DMS114 treated with DMSO at 0.1 percent for 48 hours (cell line): ENCODE measurements around the gene OSTM1.
A peak's percentile ranks its signal among the peaks of the same experiment; 100 is the strongest.

ENCODE experiments used
- DNase-seq: peaks from one replicate; lab custom pipeline; 2025; ENCODE audit not compliant: unreplicated experiment; lab: John Stamatoyannopoulos, UW

Gene OSTM1, protein sequence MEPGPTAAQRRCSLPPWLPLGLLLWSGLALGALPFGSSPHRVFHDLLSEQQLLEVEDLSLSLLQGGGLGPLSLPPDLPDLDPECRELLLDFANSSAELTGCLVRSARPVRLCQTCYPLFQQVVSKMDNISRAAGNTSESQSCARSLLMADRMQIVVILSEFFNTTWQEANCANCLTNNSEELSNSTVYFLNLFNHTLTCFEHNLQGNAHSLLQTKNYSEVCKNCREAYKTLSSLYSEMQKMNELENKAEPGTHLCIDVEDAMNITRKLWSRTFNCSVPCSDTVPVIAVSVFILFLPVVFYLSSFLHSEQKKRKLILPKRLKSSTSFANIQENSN

DNA sequence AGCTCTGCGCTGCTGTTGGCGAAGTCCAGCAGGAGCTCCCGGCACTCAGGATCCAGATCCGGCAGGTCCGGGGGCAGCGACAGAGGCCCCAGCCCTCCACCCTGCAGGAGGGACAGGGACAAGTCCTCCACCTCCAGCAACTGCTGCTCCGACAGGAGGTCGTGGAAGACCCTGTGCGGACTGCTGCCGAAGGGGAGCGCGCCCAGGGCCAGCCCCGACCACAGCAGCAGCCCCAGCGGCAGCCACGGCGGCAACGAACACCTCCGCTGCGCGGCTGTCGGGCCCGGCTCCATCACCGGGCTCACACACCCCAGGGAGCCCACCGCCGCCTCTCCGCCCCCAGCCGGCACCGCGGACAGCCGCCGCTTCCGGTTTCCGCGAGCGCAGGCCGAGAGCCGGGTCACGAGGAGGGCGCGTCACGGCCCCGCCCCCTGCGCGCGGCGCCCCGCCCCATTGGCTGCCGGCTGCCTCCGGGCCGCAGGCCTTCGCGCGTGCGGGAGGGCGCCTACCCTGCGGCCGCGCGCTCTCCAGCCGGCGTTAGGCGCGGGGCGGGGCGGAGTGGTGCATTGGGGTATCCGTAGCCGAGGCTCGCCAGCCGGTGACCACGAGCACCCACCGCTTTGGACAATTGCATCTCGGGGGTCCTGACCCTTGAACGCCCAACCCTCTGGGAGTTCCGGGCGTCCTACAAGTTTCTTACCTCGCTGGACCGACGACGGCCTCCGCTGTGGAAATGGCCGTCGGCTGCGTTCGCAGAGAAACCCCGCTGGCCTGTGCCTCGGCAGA, at the start of gene OSTM1:
Gene OSTM1, minus strand, starts transcription at position 383 of the 786 bp plus-strand sequence. Its CDS starts 90 bp downstream, at position 293.
- peak; percentile 66 for DNase-seq

DNA sequence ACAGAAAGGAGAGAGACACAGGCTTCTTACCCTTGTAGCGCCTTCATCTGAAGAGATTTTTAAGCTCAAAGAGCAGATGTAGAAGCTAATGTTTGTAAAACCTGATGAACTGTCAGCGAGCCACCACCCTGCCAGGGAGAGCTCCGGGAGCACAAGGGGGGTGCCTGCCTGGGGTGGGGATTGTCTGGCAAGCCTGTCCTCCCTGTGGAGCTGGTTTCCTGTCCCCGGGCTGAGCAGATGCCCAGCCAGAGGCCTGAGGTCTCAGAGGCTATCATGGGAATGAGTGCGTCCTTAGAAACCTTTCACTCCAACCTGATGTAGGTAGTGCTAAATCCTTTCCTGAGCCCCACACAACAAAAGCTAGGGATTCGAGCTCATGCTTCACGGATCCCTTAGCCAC, 49.4 kb upstream of the OSTM1 start:
- no peak for DNase-seq

DNA sequence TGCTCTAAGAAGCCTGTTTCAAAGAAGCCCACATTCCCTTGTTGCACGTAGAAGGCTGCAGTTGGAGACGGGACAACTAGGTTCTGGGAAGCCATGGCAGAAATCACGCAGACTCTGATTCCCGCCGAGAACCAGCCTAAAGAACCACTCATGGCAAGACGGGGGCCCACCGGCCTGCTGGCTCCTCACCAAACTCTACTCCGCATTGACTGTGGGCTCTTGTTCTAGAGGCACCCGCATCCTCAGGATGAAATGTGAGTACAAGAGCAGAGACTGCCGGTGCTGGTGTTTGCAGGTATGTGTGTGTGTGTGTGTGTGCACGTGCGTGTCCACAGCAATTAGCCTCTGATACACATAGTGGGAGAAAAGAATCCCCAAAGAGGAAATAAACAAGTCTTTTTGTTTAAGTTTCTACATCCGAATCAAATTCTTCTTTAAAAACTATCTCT, 49.0 kb upstream of the OSTM1 start:
- DNase-seq = no peak

DNA sequence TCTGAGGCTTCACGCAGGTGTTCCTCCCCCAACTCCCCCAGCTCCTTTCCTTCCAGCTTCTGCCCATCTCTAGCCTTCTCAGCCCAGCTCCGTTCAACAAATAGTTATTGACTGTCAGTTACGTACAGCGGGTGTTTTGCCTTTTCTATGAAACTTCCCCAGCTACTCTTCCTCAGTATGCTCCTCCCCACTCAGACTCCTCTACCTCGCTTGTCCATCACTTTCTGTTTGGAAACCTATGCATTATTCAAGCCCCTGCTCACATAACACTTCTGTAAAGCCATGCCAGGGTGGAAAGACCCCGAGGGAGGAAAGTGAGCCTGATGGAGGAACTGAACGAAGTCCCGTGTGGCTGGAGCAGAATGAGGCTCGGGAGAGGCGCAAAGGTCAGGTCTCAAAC, 47.1 kb upstream of the OSTM1 start:
- no peak for DNase-seq

DNA sequence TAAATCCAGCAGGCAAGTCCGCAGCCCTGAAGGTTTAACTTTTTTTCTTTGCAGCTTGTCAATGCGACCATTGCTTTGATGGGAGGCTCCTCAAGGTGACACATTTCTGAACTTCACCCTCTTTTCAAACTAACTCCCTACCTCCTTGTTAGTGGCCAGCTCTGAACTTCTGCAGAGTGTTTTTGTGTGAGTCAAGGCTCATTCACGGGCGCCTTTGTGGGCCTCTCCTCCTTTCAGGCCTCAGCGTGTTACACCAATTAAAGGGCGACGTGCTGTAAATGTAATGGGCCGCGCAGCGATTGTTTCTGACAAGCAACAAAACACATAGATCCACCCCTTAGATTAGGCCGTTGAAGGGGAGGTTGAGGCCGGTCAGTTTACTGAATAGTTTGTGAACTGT, 45.8 kb upstream of the OSTM1 start:
- DNase-seq = no peak

DNA sequence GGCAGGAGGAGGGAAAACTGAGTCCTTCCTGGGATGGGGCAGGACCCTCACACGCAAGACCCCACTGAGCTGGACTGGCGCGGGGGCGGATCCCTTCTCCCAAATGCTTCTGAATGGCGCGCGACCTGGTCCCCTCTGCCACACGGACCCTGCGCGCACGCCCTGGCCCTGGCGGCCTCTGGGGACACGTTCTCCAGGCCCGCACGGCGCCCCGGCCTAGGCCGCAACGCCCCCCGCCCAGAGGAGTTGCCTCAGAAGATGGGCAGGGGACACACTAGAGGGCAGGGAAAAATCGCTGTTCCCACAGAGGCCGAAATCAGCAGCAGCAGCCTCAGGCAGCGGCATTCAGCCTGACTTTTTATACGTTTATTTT, 45.2 kb upstream of the OSTM1 start:
- DNase-seq = no peak

DNA sequence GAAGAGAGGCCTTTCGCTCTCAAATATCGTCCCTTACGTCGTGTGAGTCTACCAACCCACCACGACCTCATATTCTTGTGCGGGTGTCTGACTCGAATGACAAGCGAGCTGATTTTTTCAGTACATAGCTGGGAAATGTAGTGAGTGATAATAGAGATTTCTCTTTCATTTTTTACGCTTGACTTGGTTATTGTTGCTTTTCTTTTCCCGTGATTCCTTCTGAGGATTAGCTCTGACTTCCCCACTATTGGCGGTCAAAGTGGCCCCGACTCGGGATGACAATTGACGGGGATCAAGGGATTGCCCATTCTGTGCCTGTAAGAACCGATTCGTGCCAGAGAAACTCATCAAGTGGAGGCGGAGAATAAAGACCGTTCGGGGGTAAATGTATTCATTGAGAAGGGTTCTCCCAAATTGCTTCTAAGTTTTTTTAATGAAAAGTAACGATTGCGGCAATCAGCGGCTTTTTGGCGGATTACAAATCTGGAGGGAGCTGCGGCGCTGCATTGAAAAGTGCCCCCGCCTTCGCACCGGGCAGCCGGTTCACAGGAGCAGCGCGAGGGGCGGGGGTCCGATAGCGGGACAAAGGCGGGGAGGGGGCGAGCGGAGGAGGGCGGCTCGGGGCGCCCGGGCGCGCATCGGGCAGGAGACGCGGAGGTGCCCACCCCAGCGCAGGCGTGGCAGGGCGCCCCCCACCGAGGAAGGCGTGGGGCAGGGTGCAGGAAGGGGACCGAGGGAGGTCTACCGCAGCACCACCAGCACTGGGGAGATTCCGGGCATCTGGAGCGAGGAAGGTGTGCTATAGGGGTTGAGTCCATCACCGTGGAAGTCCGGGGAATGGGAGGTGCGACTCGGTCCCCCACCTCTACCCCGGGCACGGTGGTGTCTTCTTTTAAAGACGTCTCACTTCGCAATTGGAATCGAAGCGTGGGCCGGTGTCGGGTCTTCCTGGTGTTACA, 44.5 kb upstream of the OSTM1 start:
- DNase-seq = peak; percentile 4

DNA sequence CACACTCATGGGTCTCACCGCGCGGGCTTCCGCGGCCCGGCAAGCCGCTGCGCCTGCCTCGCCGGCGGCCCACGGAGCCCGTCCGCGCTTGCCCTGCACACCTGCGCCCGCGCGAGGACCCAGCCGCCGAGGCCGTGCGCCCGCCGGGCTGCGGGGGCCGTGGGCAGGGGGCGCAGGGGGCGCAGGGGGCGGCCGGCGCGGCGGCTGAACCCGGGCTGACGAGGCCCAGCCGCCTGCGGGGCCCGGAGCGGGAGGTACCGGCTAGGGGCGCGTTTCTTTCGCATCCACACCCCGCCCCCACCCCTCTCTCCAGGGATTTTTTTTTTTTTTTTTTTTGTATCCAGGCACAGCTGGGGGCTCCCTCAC, 43.8 kb upstream of the OSTM1 start:
- no peak for DNase-seq

DNA sequence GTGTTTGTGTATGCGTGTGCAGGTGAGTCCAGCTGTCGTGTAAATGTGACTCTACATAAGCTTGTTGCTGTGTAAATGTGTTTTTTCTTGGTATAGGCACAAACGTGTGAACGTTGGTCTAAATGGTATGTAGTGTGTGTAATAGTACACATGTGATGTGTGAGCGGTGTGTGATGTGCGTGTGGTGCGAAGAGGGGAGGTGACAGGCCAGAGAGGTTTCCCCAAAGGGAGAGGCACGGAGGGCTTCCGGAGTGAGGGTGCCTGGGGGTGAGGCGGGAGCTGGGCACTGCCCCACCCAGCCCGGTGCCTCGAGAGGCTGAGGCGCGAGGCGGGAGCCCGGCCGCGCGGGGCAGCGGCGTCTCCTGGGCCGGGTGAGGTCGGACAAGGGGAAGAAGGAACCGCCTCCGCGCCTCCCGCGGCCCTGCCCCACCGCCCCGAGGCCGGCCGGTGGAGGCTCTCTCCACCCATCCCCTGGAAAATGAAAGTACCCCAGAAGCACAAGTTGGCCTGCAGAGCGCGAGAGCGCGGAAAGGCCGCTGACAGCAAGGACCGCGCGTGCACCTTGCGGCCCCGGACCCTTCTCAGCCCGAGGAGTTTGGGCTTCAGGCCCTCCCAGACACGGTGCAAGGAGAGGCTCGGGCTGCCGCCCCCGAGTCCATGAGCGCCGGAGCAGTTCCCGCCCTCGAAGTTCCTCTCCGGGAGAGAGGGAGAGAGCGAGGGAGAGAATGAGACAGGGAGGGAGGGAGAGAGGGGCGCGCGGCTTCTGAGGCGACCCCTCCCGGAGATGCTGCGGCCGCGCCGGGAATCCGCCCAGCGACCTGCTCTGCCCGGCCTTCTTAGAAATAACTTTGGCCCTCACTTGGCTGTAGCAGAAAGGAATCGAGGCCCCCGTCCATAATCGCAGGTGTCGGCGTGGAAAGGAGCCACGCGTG, 43.2 kb upstream of the OSTM1 start:
- no peak for DNase-seq

DNA sequence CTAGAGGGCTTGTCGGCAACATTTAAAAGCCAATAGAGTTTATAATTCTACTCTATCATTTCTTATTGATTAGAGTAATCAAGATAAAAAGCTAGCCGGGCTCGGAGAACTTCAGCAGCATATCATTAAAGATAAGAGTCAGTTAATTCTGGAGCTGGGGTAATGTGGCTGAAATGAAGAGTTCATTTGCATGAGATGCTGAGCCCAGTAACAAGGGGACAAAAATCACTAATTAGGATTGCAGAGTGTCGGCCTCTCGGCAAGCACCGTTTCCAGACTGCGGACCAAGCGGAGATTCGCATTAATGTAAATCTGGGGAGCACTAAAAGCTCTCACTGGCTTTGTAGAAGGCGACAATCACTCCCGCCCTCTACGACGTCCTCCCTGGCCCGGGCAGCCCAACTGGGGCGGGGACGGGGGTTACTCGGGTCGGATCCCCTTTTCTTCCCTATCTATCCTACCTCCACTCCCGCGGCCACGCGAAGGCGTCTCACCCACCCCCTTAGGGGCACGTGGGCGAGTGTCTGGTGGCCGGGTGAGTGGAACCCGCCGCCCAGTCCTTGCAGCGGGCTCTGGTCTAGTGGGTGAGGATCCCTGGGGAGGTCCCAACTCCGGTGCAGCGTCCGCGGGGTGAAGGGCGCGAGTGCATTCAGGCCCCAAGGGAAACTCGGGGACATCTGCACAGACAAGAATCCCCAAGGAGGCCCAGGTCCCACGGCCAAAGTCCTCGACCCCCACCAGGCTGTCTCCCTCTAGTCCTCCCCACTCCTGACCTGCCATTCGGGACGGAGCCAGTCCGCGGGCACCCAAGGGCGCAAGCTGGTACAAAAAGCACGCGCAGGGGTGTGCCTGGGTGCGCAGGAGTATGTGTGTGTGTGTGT, 42.2 kb upstream of the OSTM1 start:
- DNase-seq = no peak

DNA sequence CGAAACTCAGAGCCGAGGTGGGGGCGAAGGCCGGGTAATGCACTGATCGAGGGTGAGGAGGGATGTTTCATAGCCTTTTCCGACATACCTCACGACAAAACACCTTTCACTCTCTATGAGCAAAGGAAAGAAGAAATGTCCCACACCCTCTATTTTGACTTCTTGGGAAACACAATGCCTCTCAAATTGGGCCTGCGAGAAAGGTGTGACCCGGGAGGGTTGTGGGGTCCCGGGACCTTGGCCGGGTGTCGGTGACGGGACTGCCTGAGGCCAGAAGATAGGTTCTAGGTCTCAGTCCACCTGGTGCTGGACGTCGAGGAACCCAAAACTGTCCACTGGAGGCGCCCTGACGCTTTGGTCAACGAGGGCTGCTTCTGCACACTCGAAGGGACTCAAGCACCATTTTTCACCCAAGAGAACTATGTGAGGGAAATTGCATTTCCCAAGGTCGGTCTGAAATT, 41.1 kb upstream of the OSTM1 start:
- DNase-seq = peak; percentile 11

DNA sequence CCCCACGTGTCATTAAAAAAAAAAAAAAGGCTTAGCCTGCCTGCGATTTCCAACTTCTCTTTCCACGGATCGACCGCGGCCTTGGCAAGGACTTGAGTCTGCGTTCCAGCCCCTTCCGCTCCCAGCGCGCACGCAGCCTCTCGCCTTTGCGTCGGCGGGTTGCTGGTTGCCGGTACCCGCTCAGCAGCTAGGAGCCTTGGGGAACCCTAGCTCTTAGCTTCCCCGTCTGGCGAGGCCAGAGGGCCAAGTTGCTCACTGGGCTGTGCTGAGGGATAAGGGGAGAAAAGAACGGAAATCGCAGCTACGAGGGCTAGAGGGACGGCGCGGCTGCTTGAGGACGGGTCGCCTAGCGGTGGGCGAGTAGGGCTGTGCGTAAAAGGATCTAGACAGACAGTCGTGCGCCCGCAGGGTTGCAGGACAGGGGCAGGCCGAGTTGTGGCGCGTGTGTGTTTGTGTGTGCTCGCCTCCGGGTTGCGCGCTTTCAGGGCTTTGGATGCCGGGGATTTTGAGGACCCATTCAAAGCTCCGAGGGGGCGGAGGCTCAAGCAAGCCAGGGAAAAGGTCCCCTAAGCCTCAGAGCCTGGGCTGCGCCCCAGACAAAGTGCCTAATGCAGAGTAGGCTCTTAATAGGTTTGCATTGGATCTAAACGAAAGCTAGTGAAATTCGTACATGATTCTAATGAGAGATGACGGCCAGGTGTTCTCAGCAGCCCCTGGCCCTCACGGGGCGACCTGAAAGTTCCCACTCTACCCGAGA, 40.5 kb upstream of the OSTM1 start:
- peak; percentile 57 for DNase-seq

DNA sequence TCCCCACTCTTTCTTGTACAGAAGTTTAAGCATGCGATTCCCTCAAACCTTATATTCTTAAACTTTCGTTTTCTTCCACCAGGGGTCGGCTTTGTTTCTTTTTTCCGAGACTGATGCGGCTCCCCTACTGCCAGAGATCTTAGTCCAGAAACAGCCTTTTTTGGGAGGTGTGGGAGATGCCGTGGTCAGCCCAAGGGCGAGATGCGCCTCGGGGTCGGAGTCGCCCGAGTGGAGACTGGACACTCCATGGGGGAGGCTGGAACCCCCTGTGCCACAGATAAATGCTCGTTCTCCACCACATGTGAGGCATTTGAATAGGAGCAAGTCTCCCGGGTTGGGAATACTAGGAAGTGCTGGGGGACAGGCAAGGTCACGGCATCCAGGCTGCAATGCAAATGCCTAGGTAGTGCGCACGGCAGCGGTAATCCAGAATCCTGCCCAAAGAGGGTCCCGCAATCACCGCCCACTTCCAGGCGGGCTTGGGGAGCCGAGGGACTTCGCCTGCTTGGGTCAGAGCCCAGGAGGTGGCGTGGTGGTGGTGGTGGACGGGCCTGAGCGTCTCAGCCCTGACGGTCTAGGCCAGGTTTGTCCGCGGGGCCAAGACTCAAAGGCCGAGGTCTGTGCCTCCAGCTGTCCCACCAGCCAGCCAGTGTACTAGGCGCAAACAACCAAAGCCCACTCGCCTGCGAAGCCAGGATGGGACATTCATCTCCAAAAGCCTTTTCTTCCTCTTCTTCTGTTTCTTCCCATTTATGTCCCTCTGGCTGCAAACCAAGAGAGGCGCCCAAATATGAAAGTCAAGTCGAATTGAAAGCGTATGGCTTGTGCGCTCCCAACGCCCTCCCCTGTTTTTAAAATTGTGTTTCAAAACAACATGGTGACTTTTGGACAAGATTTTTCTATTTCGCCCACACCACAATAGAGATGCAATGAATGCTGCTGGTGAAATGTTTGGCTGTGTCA, 39.3 kb upstream of the OSTM1 start:
- peak; percentile 69 for DNase-seq

DNA sequence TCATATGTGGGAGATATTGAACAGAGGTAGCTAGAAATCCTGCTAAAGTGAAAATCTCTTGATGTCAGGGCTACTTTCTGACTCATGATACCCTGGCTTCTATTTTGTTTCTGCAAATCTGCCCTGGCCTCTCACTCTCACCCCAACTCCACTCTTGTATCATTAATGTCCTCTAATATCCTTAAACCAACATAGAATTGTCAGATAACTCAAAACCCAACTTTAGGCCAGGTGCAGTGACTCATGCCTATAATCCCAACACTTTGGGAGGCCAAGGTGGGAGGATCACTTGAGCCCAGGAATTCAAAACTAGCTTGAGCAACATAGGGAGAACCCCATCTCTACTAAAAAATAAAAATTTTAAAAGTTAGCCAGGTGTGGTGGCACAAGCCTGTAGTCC, 33.8 kb upstream of the OSTM1 start:
- no peak for DNase-seq

DNA sequence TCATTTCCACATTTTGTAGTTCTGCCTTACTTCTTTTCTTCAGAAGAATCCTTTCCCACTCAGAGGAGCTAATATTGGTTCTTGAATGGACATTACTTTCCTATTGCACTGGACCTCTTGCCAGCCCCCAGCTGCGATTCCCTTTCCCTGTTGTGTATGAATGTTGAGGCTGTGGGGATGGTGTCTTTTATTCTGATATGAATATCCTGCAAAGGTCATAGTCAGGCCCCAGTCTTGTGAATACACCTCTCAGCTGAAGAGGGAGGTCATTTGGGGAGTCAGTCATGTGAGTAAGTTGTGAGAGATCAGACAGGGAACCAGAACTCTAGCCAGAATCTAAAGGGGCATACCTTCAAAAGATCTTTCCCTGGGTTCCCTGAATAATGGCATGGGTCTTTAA, 32.6 kb upstream of the OSTM1 start:
- no peak for DNase-seq

DNA sequence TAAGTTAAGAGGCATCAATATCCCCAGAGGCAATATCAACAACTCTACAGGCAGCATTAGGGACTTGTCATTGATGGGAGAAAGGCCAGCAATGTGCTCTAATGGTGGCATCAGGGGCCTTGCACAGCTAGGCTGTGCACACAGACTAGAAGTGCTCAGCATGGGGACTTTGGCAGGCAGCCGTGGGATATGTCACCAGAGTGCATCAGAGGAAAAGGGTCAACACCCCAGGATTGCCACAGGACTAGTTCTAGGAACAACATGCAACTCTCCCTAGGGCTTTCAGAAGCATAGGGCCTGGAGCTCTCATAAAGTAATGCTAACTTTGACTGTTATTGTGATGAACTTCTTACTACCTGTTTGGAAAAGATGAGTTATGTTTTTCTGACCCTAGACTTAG, 32.2 kb upstream of the OSTM1 start:
- DNase-seq = no peak

DNA sequence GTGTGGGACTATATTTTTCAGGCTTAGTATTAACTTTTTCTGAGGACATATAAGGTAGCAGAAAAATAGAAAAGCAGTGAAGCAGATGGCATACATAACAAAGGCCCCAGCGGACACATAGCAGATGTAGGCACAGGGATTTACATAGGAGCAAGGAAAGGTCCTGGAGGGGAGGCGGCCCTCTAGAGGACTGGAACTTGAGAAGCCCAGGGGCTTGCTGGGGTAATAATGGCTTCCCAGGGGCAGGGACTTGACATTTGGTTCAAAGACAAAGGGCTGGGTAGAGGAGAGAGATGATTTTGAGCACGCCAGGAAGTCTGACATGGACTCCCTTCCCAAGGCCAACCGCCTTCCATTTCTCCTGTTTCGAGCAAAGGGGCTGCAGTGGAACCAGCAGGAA, 31.7 kb upstream of the OSTM1 start:
- no peak for DNase-seq
